Measurements from ENCODE around the gene MTA3. TPM values are rescaled to one million over a fixed set of nuclear protein-coding genes. Genes with fewer than 3 reads are reported as not detected.
"Not testable (repeated sequence)": the region's sequence is repeated elsewhere in the genome, so short reads cannot be mapped to it uniquely, and the experiment has no call there.

MTA3 gene
- total and polyA plus RNA-seq, 7 experiments from 2014 or later = 23.9 to 49.1 (median 30.5) TPM

DNA sequence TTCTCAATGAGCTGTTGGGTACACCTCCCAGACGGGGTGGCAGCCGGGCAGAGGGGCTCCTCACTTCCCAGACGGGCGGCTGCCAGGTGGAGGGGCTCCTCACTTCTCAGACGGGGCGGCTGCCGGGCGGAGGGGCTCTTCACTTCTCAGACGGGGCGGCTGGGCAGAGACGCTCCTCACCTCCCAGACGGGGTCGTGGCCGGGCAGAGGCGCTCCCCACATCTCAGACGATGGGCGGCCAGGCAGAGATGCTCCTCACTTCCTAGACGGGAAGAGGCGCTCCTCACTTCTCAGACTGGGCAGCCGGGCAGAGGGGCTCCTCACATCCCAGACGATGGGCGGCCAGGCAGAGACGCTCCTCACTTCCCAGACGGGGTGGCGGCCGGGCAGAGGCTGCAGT, 53.2 kb downstream of the MTA3 start:
- Mint-ChIP-seq H3K4me1 (peaks cover 2 to 23% (median 11%) of the 10 kb centered on the region in 7 donors), H3K36me3 (peaks cover 0 to 24% (median 15%) of the 10 kb centered on the region in 5 donors)
- H3K36me3 ChIP-seq (ENCODE audit: control insufficient read depth in 2 of 3, insufficient read depth in 3 of 3, low read length in 3 of 3); H3K9me3 ChIP-seq (ENCODE audit: control insufficient read depth in 2 of 3, low read length in 3 of 3); H3K27me3 ChIP-seq (ENCODE audit: control insufficient read depth in 2 of 2, insufficient read depth in 2 of 2, low read length in 2 of 2); H3K4me1 ChIP-seq (ENCODE audit: control insufficient read depth in 2 of 2, insufficient read depth in 2 of 2, low read length in 2 of 2); CTCF ChIA-PET; H3K4me3 Mint-ChIP-seq; DNase-seq; POLR2A ChIA-PET; H3K27ac ChIP-seq (ENCODE audit: low read depth, low read length); H3K9me3 Mint-ChIP-seq; H3K27me3 Mint-ChIP-seq; ATAC-seq; intact Hi-C loops (cut with micrococcal nuclease); H3K27ac Mint-ChIP-seq; H3K4me3 ChIP-seq (ENCODE audit: low read length): not testable (repeated sequence)

DNA sequence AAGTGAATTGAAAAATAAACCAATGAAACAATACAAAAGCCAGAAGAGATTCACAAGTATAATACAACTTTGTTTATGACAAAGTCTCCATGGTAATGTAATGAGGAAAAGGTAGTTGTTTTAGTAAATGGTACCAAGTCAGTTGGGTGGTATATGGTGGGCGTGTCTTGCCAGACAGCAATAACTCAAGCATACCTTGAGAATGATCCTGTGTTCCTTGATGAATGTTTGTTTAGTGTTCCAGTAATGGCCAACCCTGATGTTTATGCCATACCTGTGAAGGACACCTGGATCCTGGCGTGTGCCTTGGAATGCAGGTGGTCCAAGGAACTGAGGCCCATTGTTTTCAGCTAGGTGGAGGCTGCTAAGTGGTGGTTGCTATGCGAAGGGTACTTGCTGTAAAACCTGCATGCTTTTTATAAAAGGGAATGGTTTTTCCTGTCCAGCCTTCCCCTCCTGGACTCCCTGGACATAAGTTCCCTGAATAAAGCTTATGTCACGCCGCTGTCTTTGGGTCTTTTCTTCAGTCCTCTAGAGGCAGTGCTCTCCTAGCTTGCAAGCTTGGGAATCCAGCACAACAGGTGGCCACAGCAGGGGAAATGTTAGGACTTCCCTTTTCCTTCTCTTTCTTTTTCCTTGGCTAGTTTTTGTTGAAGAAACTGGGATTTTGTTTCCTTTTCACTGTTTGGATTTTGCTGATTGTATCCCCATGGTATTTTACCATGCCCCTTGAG, 54.7 kb downstream of the MTA3 start:
- no peaks in the 10 kb centered on the region for H3K27me3 ChIP-seq (ENCODE audit: control insufficient read depth in 2 of 2, insufficient read depth in 2 of 2, low read length in 2 of 2)
- CTCF ChIA-PET = no interaction called here
- no peaks in the 10 kb centered on the region for H3K9me3 Mint-ChIP-seq
- no peak for DNase-seq
- H3K4me1 ChIP-seq (ENCODE audit: control insufficient read depth in 2 of 2, insufficient read depth in 2 of 2, low read length in 2 of 2) = no peaks in the 10 kb centered on the region
- no peak overlapping the region for H3K27ac ChIP-seq (ENCODE audit: low read depth, low read length)
- no peaks in the 10 kb centered on the region for H3K27me3 Mint-ChIP-seq
- intact Hi-C loops (cut with micrococcal nuclease) = no loop called here
- H3K36me3 ChIP-seq (ENCODE audit: control insufficient read depth in 2 of 3, insufficient read depth in 3 of 3, low read length in 3 of 3) = peaks cover 0 to 7% (median 0%) of the 10 kb centered on the region in 3 experiments
- peaks cover 0 to 24% (median 15%) of the 10 kb centered on the region in 5 donors for H3K36me3 Mint-ChIP-seq
- no peaks in the 10 kb centered on the region for H3K9me3 ChIP-seq (ENCODE audit: control insufficient read depth in 2 of 3, low read length in 3 of 3)
- POLR2A ChIA-PET = no interaction called here
- H3K4me3 Mint-ChIP-seq = no peak overlapping the region
- no peak for ATAC-seq
- H3K27ac Mint-ChIP-seq = peak overlapping the region in 1 of 9 donors; percentile 47
- peaks cover 2 to 16% (median 11%) of the 10 kb centered on the region in 7 donors for H3K4me1 Mint-ChIP-seq
- no peak overlapping the region for H3K4me3 ChIP-seq (ENCODE audit: low read length)

DNA sequence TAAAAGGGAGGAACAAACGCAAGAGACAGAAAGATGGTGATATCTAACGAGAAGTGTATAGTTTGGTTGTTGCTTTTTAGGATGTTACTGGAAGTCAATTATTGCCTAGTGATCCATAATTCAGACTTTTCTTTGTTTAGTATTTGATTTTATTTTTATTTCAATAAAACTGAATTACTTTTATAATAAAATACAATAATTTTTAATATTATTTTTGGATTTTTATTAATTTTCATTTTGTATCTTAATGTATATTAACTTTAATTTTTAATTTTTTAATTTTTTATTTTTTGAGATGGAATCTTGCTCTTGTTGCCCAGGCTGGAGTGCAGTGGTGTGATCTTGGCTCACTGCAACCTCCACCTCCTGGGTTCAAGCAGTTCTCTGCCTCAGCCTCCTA, 55.6 kb downstream of the MTA3 start:
- DNase-seq (no peak), ATAC-seq (no peak)
- no peaks in the 10 kb centered on the region for H3K4me1 ChIP-seq (ENCODE audit: control insufficient read depth in 2 of 2, insufficient read depth in 2 of 2, low read length in 2 of 2)
- H3K4me3 ChIP-seq (ENCODE audit: low read length) = no peak overlapping the region
- H3K27ac ChIP-seq (ENCODE audit: low read depth, low read length) = no peak overlapping the region
- ChIA-PET CTCF (no interaction called here), POLR2A (no interaction called here)
- H3K4me1 Mint-ChIP-seq = peaks cover 2 to 10% (median 4%) of the 10 kb centered on the region in 7 donors
- H3K27ac Mint-ChIP-seq = no peak overlapping the region
- intact Hi-C loops (cut with micrococcal nuclease) = no loop called here
- H3K9me3 Mint-ChIP-seq = no peaks in the 10 kb centered on the region
- no peak overlapping the region for H3K4me3 Mint-ChIP-seq
- H3K9me3 ChIP-seq (ENCODE audit: control insufficient read depth in 2 of 3, low read length in 3 of 3) = no peaks in the 10 kb centered on the region
- peaks cover 0 to 19% (median 15%) of the 10 kb centered on the region in 5 donors for H3K36me3 Mint-ChIP-seq
- H3K36me3 ChIP-seq (ENCODE audit: control insufficient read depth in 2 of 3, insufficient read depth in 3 of 3, low read length in 3 of 3) = peaks cover 0 to 7% (median 0%) of the 10 kb centered on the region in 3 experiments
- no peaks in the 10 kb centered on the region for H3K27me3 ChIP-seq (ENCODE audit: control insufficient read depth in 2 of 2, insufficient read depth in 2 of 2, low read length in 2 of 2)
- no peaks in the 10 kb centered on the region for H3K27me3 Mint-ChIP-seq

DNA sequence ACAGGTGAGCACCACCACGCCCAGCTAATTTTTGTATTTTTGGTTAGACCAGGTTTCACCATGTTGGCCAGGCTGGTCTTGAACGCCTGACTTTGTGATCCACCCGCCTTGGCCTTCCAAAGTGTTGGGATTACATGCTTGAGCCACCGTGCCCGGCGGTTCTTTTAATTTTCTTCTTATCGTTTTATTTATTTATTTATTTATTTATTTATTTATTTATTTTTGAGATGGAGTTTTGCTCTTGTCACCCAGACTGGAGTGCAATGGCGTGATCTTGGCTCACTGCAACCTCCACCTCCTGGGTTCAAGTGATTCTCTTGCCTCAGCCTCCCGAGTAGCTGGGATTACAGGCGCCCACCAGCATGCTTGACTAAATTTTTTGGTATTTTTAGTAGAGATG, 59.6 kb downstream of the MTA3 start:
- ATAC-seq; H3K4me3 Mint-ChIP-seq; CTCF ChIA-PET; POLR2A ChIA-PET; H3K9me3 Mint-ChIP-seq; DNase-seq; H3K27ac ChIP-seq (ENCODE audit: low read depth, low read length); H3K27me3 ChIP-seq (ENCODE audit: control insufficient read depth in 2 of 2, insufficient read depth in 2 of 2, low read length in 2 of 2); H3K4me3 ChIP-seq (ENCODE audit: low read length); H3K36me3 ChIP-seq (ENCODE audit: control insufficient read depth in 2 of 3, insufficient read depth in 3 of 3, low read length in 3 of 3); H3K4me1 ChIP-seq (ENCODE audit: control insufficient read depth in 2 of 2, insufficient read depth in 2 of 2, low read length in 2 of 2); H3K36me3 Mint-ChIP-seq; intact Hi-C loops (cut with micrococcal nuclease); H3K27me3 Mint-ChIP-seq; H3K9me3 ChIP-seq (ENCODE audit: control insufficient read depth in 2 of 3, low read length in 3 of 3); H3K27ac Mint-ChIP-seq: not testable (repeated sequence)
- H3K4me1 Mint-ChIP-seq = peaks cover 0 to 12% (median under 1%) of the 10 kb centered on the region in 7 donors

DNA sequence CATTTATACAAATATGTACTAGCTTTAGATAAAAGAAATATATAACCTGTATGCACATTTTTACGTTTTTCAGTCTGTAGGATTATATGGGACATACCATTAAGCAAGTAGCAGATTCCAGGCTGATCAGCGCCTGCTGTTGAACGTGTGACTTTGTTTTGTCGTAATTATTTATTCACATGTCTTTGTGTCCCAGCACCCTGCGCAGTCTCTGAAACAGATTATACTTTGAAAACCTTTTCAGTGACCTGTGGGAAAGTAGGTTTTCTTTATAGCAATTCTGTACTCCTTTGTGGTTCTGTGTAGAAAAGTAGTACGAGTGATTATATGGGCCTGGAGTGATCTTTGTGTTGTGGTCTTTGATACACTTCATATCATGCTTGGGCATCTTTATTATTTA, 68.5 kb downstream of the MTA3 start:
- Histone ChIP-seq H3K36me3 (ENCODE audit: control insufficient read depth in 2 of 3, insufficient read depth in 3 of 3, low read length in 3 of 3) (no peaks in the 10 kb centered on the region), H3K9me3 (ENCODE audit: control insufficient read depth in 2 of 3, low read length in 3 of 3) (no peaks in the 10 kb centered on the region), H3K4me3 (ENCODE audit: low read length) (no peak overlapping the region), H3K27me3 (ENCODE audit: control insufficient read depth in 2 of 2, insufficient read depth in 2 of 2, low read length in 2 of 2) (no peaks in the 10 kb centered on the region), H3K4me1 (ENCODE audit: control insufficient read depth in 2 of 2, insufficient read depth in 2 of 2, low read length in 2 of 2) (peaks cover 0 to 4% of the 10 kb centered on the region in 2 donors), H3K27ac (ENCODE audit: low read depth, low read length) (no peak overlapping the region)
- ChIA-PET CTCF (no interaction called here), POLR2A (interaction anchor here (0.5 to 1.4 kb wide), 2 partner anchors 8 to 15 kb away, joined by 3 to 5 read pairs; no protein-coding TSS in a partner anchor)
- H3K9me3 Mint-ChIP-seq = no peaks in the 10 kb centered on the region
- no peak for ATAC-seq
- peak overlapping the region in 3 of 9 donors; percentile 10 to 59 (median 47) for H3K27ac Mint-ChIP-seq
- intact Hi-C loops (cut with micrococcal nuclease) = no loop called here
- no peak overlapping the region for H3K4me3 Mint-ChIP-seq
- H3K4me1 Mint-ChIP-seq = peaks cover 3 to 39% (median 20%) of the 10 kb centered on the region in 7 donors
- peaks cover 0 to 15% (median 12%) of the 10 kb centered on the region in 5 donors for H3K36me3 Mint-ChIP-seq
- no peaks in the 10 kb centered on the region for H3K27me3 Mint-ChIP-seq
- no peak for DNase-seq

DNA sequence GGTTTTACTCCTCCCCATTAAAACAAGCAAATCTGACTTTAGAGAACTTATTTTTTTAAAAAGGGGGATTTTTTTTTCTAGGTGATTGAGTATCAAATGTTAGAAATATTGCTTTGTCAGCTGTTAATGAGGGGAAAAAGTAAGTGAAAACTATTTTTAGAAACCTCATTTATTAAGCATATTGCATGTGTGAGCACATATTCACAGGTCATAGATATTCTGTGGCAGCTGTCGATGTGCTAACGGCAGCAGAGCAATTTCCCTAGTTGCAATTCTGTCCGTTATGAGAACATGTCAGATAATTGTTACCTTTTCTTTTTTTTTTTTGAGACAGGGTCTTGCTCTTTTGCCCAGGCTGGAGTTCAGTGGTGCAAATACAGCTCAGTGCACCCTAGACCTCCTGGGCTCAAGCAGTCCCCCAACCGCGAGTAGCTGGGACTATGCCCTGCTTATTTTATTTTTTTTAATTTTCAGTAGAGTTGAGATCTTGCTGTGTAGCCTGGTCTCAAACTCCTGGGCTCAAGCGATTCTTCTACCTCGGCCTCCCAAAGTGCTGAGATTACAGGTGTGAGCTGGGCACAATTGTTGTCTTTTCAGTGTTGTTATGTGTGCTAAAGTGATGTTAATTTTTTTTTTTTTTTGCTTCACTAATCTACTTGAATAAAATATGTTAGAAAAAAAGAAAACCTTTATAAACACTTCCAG, 69.8 kb downstream of the MTA3 start:
- peak overlapping the region in 6 of 9 donors; percentile 55 to 89 (median 67) for H3K27ac Mint-ChIP-seq
- H3K4me3 Mint-ChIP-seq = peak overlapping the region in 3 of 10 donors; percentile 25 to 71 (median 27)
- POLR2A ChIA-PET = interaction anchor here (0.5 to 1.4 kb wide), 4 partner anchors 9 to 553 kb away, joined by 3 to 5 read pairs (median 3); no protein-coding TSS in a partner anchor

More for the DNA sequence above, 69.8 kb downstream of the MTA3 start:
- no peaks in the 10 kb centered on the region for H3K27me3 ChIP-seq (ENCODE audit: control insufficient read depth in 2 of 2, insufficient read depth in 2 of 2, low read length in 2 of 2)
- H3K9me3 ChIP-seq (ENCODE audit: control insufficient read depth in 2 of 3, low read length in 3 of 3) = no peaks in the 10 kb centered on the region
- H3K27me3 Mint-ChIP-seq = no peaks in the 10 kb centered on the region
- ATAC-seq (no peak), DNase-seq (no peak)
- peaks cover 0 to 4% of the 10 kb centered on the region in 2 donors for H3K4me1 ChIP-seq (ENCODE audit: control insufficient read depth in 2 of 2, insufficient read depth in 2 of 2, low read length in 2 of 2)
- H3K4me1 Mint-ChIP-seq = peaks cover 6 to 43% (median 20%) of the 10 kb centered on the region in 7 donors
- H3K27ac ChIP-seq (ENCODE audit: low read depth, low read length) = no peak overlapping the region
- intact Hi-C loops (cut with micrococcal nuclease) = no loop called here
- no peak overlapping the region for H3K4me3 ChIP-seq (ENCODE audit: low read length)
- H3K9me3 Mint-ChIP-seq = no peaks in the 10 kb centered on the region
- H3K36me3 ChIP-seq (ENCODE audit: control insufficient read depth in 2 of 3, insufficient read depth in 3 of 3, low read length in 3 of 3) = no peaks in the 10 kb centered on the region
- CTCF ChIA-PET = interaction anchor here (0.6 to 1.0 kb wide), 5 partner anchors 11 to 137 kb away, joined by 3 to 7 read pairs (median 3); no protein-coding TSS in a partner anchor
- H3K36me3 Mint-ChIP-seq = peaks cover 0 to 19% (median 12%) of the 10 kb centered on the region in 5 donors
